GM13977 (cell line): Measurements from ENCODE around the gene WDTC1.

Experiments used
- DNase-seq: peaks from one replicate; pipeline ENCODE4 v3.0.0; 2012; ENCODE audit warnings: low spot score
- in situ Hi-C: fragments of 300-500 bp; cut with MboI; formaldehyde crosslinking; loops from one replicate; pipeline ENCODE4 v1.12.0; 2022; ENCODE audit warnings: low sequenced_read_pairs, low pct_unique_long_range_greater_than_20kb, mixed read lengths, inconsistent platforms; ENCODE audit not compliant: unreplicated experiment
- TF ChIP-seq, protein P1 (sequence below): IDR thresholded peaks from 2 replicates; pipeline ENCODE4 v1.5.1; 2012; ENCODE audit warnings: mild to moderate bottlenecking, control low read depth; ENCODE audit not compliant: insufficient read depth; ENCODE audit errors: extremely low read depth, missing control alignments

WDTC1 gene

DNA sequence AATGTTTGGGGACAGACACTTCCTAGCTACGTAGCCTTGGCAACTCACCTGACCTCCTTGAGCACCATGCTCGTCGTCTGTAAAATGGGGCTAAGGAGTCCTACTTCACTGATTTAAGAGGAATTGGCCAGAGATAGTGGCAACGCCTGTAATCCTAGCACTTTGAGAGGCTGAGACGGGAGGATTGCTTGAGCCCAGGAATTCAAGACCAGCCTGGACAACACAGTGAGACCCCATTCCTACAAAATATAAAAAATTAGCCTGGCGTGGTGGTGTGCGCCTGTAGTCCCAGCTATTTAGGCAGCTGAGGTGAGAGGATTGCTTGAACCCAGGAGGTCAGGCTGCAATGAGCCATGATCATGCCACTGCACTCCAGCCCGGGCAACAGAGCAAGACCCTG, 111.9 kb downstream of the WDTC1 start:
- in situ Hi-C loops: no loop called here
- DNase-seq: no peak
- TF ChIP-seq, protein P1, sequence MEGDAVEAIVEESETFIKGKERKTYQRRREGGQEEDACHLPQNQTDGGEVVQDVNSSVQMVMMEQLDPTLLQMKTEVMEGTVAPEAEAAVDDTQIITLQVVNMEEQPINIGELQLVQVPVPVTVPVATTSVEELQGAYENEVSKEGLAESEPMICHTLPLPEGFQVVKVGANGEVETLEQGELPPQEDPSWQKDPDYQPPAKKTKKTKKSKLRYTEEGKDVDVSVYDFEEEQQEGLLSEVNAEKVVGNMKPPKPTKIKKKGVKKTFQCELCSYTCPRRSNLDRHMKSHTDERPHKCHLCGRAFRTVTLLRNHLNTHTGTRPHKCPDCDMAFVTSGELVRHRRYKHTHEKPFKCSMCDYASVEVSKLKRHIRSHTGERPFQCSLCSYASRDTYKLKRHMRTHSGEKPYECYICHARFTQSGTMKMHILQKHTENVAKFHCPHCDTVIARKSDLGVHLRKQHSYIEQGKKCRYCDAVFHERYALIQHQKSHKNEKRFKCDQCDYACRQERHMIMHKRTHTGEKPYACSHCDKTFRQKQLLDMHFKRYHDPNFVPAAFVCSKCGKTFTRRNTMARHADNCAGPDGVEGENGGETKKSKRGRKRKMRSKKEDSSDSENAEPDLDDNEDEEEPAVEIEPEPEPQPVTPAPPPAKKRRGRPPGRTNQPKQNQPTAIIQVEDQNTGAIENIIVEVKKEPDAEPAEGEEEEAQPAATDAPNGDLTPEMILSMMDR: no peak

GRCh38 chr1:27346991-27347624, 112.7 kb downstream of the WDTC1 start:
- in situ Hi-C loops: no loop called here
- no peak for DNase-seq
- TF ChIP-seq, protein P1: no peak

- no peak for DNase-seq
- in situ Hi-C loops: no loop called here
- TF ChIP-seq, protein P1: no peak
Measured at GRCh38 chr1:27348861-27349783, 114.7 kb downstream of the WDTC1 start.

DNA sequence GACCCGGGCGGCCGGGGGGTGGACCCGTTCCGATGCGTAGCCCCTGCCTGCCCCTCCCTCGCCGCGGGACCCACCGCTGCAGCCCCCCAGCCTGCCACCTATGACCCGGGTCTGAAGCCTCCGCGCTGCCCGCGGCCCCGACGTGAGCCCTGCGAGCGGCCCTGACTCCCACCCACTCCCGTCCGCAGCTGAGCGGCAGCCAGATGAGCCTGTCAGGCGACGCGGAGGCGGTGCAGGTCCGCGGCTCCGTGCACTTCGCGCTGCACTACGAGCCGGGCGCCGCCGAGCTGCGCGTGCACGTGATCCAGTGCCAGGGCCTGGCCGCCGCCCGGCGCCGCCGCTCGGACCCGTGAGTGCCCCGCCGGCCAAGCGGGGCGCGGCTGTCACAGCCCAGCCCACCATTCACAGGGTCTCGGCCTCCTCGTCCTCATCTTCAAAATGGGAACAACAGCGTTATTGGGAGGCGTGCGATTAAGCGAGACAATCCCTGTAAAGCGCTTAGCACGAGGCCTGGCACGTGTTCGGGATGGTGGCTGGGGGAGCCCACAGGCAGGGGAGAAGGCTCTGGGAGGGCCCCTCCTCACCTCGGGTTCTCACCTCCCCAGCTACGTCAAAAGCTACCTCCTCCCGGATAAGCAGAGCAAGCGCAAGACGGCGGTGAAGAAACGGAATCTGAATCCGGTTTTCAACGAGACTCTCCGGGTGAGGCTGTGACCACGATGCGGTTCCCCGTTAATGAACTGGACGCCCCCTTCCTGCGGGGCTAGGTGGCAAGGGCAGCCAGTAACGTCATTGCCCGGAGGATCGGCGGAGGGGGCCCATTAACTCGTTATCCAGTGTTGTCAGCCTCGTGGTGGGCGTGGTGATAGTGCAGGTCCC, 115.6 kb downstream of the WDTC1 start:
- in situ Hi-C loops: no loop called here
- no peak for DNase-seq
- TF ChIP-seq, protein P1: no peak

- TF ChIP-seq, protein P1: no peak
- in situ Hi-C loops: no loop called here
- no peak for DNase-seq
Measured at GRCh38 chr1:27350663-27351540, 116.5 kb downstream of the WDTC1 start.
